PC-9 (cell line): Measurements from ENCODE around the gene KLHL18. TPM values are rescaled to one million over a fixed set of nuclear protein-coding genes. Genes with fewer than 3 reads are reported as not detected.

Experiments used
- BruUV-seq: library from RNA; stranded (reverse); fragments of 400-500 nt; replicated peaks from 2 replicates; lab custom pipeline; 2021; lab: Mats Ljungman, UMichigan
- CTCF ChIA-PET: fragments of 300-600 bp; sonication (Branson Sonifier 250); formaldehyde crosslinking; loops from one replicate; lab custom pipeline; 2022; ENCODE audit warnings: antibody characterized with exemption; lab: Charles Lee
- POLR2A ChIA-PET: fragments of 300-600 bp; sonication (Branson Sonifier 250); formaldehyde crosslinking; loops from one replicate; lab custom pipeline; 2022; ENCODE audit warnings: antibody characterized with exemption; ENCODE audit not compliant: unreplicated experiment; lab: Charles Lee
- DNase-seq, 2 experiments: peaks; one replicate each; pipeline versions ENCODE4 v3.0.0 to v3.0.0-alpha.2; 2015 to 2022; ENCODE audit warnings: mixed read lengths in 1 of 2
- H2AFZ ChIP-seq: fragments of 200-600 bp; sonication (generic); 2 replicates; pipeline ENCODE4 v1.8.1; 2017; ENCODE audit warnings: antibody characterized with exemption
- H3F3A ChIP-seq: fragments of 200-600 bp; sonication (generic); 2 replicates; pipeline ENCODE4 v1.8.1; 2017; ENCODE audit warnings: antibody characterized with exemption, mild to moderate bottlenecking, low read depth; ENCODE audit not compliant: insufficient read depth
- H3K27ac ChIP-seq: fragments of 200-600 bp; sonication (generic); 2 replicates; pipeline ENCODE4 v1.6.1; 2016; ENCODE audit warnings: mixed run types
- H3K27me3 ChIP-seq: fragments of 200-600 bp; sonication (generic); 2 replicates; pipeline ENCODE4 v1.6.1; 2016; ENCODE audit warnings: low read depth, mixed run types; ENCODE audit not compliant: insufficient read depth
- H3K36me3 ChIP-seq: fragments of 200-600 bp; sonication (generic); 2 replicates; pipeline ENCODE4 v1.6.1; 2016; ENCODE audit warnings: low read depth, mixed run types
- H3K4me1 ChIP-seq: fragments of 200-600 bp; sonication (generic); replicated peaks from 2 replicates; pipeline ENCODE4 v1.6.1; 2016; ENCODE audit warnings: mixed run types; ENCODE audit not compliant: insufficient read depth
- H3K4me2 ChIP-seq: fragments of 200-600 bp; sonication (generic); 2 replicates; pipeline ENCODE4 v1.6.1; 2017; ENCODE audit warnings: mixed run types
- H3K4me3 ChIP-seq: fragments of 200-600 bp; sonication (generic); 2 replicates; pipeline ENCODE4 v1.6.1; 2016; ENCODE audit warnings: mixed run types
- H3K79me2 ChIP-seq: fragments of 200-600 bp; sonication (generic); 2 replicates; pipeline ENCODE4 v1.6.1; 2017; ENCODE audit warnings: low read depth, mixed run types
- H3K9me2 ChIP-seq: fragments of 200-600 bp; sonication (generic); 2 replicates; pipeline ENCODE4 v1.8.1; 2017; ENCODE audit warnings: mild to moderate bottlenecking; ENCODE audit not compliant: insufficient read depth
- H3K9me3 ChIP-seq: fragments of 200-600 bp; sonication (generic); 2 replicates; pipeline ENCODE4 v1.8.1; 2016; ENCODE audit warnings: low read depth; ENCODE audit not compliant: insufficient read depth
- H4K20me1 ChIP-seq: fragments of 200-600 bp; sonication (generic); 2 replicates; pipeline ENCODE4 v1.8.1; 2017; ENCODE audit not compliant: insufficient read depth
- CTCF ChIP-seq: fragments of 200-600 bp; sonication (generic); conservative IDR thresholded peaks from 2 replicates; pipeline ENCODE4 v1.6.1; 2017; ENCODE audit warnings: mixed run types, antibody characterized with exemption, mild to moderate bottlenecking, moderate library complexity
- EZH2 ChIP-seq: fragments of 200-600 bp; sonication (generic); IDR thresholded peaks from 2 replicates; pipeline ENCODE4 v1.8.0; 2017; ENCODE audit warnings: antibody characterized with exemption, low read depth
- intact Hi-C: fragments of 100-400 bp; cut with micrococcal nuclease; formaldehyde crosslinking; loops from one replicate; pipeline ENCODE4 v1.10.0; 2022; ENCODE audit not compliant: unreplicated experiment
- total RNA-seq: library from RNA; stranded (reverse); gene quantifications from 2 replicates; pipeline ENCODE4 v1.2.3, GENCODE V29; 2021

The KLHL18 gene
- total RNA-seq, 1 experiment from 2014 or later, result 16.0 TPM

- DNase-seq, result no peak
- ChIA-PET POLR2A (no interaction called here), CTCF (no interaction called here)
- TF ChIP-seq EZH2 (no peak), CTCF (no peak)
- BruUV-seq, result no TSS peak
- peak overlapping the region; percentile 93 for H3K4me2 ChIP-seq
- no peaks in the 10 kb centered on the region for H3K9me3 ChIP-seq
- intact Hi-C loops, result loop anchor here (5.0 kb wide), 1 partner anchor 42 kb away; no protein-coding TSS in a partner anchor
- peaks cover 51% of the 10 kb centered on the region for H3K79me2 ChIP-seq
- H3F3A ChIP-seq, result peaks cover 20% of the 10 kb centered on the region; the same call in 1 of the 2 replicates
- H3K9me2 ChIP-seq, result no peaks in the 10 kb centered on the region
- H3K4me3 ChIP-seq, result no peak overlapping the region
- H4K20me1 ChIP-seq, result no peaks in the 10 kb centered on the region
- H3K36me3 ChIP-seq, result no peaks in the 10 kb centered on the region
- H3K27me3 ChIP-seq, result no peaks in the 10 kb centered on the region
- no peak overlapping the region for H3K27ac ChIP-seq
- no peak overlapping the region for H2AFZ ChIP-seq
- H3K4me1 ChIP-seq, result peaks cover 7% of the 10 kb centered on the region
Measured at GRCh38 chr3:47280519-47280918, 2.2 kb upstream of the KLHL18 start.

- peak in 1 of 2 experiments; percentile 21 for DNase-seq
- peaks cover 7% of the 10 kb centered on the region for H3K4me1 ChIP-seq
- peak overlapping the region; percentile 86 for H3K4me3 ChIP-seq
- TF ChIP-seq EZH2 (no peak), CTCF (no peak)
- H2AFZ ChIP-seq, result peak overlapping the region; percentile 91
- peaks cover 20% of the 10 kb centered on the region; the same call in 1 of the 2 replicates for H3F3A ChIP-seq
- H3K9me3 ChIP-seq, result no peaks in the 10 kb centered on the region
- peak overlapping the region; percentile 93 for H3K4me2 ChIP-seq
- no peaks in the 10 kb centered on the region for H3K9me2 ChIP-seq
- H3K79me2 ChIP-seq, result peaks cover 61% of the 10 kb centered on the region
- H3K36me3 ChIP-seq, result no peaks in the 10 kb centered on the region
- peak overlapping the region; percentile 87 for H3K27ac ChIP-seq
- H4K20me1 ChIP-seq, result no peaks in the 10 kb centered on the region
- ChIA-PET POLR2A (interaction anchor here (0.6 kb wide), 1 partner anchor 40 kb away, joined by 3 read pairs; no protein-coding TSS in a partner anchor), CTCF (interaction anchor here (1.3 kb wide), 1 partner anchor 130 kb away, joined by 4 read pairs; no protein-coding TSS in a partner anchor)
- no peaks in the 10 kb centered on the region for H3K27me3 ChIP-seq
- no TSS peak for BruUV-seq
- intact Hi-C loops, result loop anchor here (5.0 kb wide), 1 partner anchor 39 kb away; no protein-coding TSS in a partner anchor
Measured at GRCh38 chr3:47283193-47283537, 421 bp downstream of the KLHL18 start.

- Histone ChIP-seq H3K4me2 (peak overlapping the region; percentile 93), H3K27me3 (no peaks in the 10 kb centered on the region), H3K4me1 (peaks cover 7% of the 10 kb centered on the region), H3K36me3 (no peaks in the 10 kb centered on the region), H3K9me2 (no peaks in the 10 kb centered on the region), H2AFZ (peak overlapping the region; percentile 91), H3K4me3 (peak overlapping the region; percentile 86), H3K9me3 (no peaks in the 10 kb centered on the region), H3K27ac (0 out of 2 replicates have a peak overlapping the region, but pooled peaks have one; percentile 16), H4K20me1 (no peaks in the 10 kb centered on the region), H3K79me2 (peaks cover 61% of the 10 kb centered on the region), H3F3A (peaks cover 20% of the 10 kb centered on the region; the same call in 1 of the 2 replicates)
- intact Hi-C loops, result loop anchor here (5.0 kb wide), 1 partner anchor 39 kb away; no protein-coding TSS in a partner anchor
- POLR2A ChIA-PET, result no interaction called here
- CTCF ChIA-PET, result no interaction called here
- DNase-seq, result peak in 1 of 2 experiments; percentile 9
- TSS peak; percentile 48 for BruUV-seq
- TF ChIP-seq CTCF (no peak), EZH2 (no peak)
Measured at GRCh38 chr3:47283591-47284364, 1.0 kb downstream of the KLHL18 start.
